HTR-8/SVneo (cell line): ENCODE data around the gene PDE10A.

Experiments
- DNase-seq: peaks from one replicate; pipeline ENCODE4 v3.0.0; 2011; ENCODE audit warnings: low spot score, mixed read lengths; ENCODE audit not compliant: insufficient read length
- FAIRE-seq: peaks from 2 replicates; lab custom pipeline; 2011; peaks lifted over from hg19 to GRCh38; lab: Jason Lieb, UNC

The PDE10A gene

GRCh38 chr6:165658395-165659058 lies 4.5 kb downstream of the PDE10A start:
- FAIRE-seq (no peak), DNase-seq (no peak)

GRCh38 chr6:165657325-165657680 lies 5.7 kb downstream of the PDE10A start:
- DNase-seq (no peak), FAIRE-seq (no peak)

DNA sequence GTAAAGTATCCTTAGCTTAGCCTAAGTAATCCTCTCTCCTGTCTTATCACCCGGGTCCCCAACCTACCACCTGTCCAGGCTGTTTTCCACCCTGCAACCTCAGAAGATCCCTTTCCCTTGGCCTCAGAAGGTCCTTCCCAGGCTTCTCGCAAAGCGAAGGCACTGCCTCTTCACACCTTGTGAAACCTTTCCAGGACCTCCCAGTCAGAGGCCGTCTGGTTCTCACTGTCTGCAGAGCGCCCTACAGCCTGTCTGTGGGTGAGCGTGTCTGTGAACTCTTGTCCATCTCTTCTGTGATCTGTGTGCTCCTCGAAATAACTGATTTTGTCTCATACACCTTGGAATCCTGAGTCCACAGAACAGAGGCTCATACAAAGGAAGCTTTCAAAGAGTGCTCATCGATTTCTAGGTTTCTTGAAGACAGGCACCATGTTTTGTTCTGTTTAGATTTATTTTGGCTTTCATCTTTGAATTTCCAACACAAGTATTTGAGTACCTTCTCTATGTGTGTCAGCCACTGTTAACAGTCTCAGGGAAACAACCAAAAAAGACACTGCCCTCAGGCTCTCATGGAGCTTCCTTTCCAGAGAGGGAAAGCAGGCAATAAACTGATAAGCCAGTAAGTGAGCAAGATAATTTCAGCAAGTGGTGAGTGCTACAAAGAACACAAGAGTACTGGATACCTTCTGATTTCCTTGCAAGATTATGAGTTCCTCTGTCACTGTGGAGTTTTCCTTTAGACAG lies 6.3 kb downstream of the PDE10A start:
- FAIRE-seq, result no peak
- no peak for DNase-seq

GRCh38 chr6:165655191-165655590 lies 7.8 kb downstream of the PDE10A start:
- DNase-seq, result no peak
- FAIRE-seq, result no peak

- FAIRE-seq, result no peak
- DNase-seq, result no peak
These were observed 8.9 kb downstream of the PDE10A start for GRCh38 chr6:165654144-165654543.

- no peak for FAIRE-seq
- no peak for DNase-seq
These were observed 9.4 kb downstream of the PDE10A start for GRCh38 chr6:165653607-165654006.

DNA sequence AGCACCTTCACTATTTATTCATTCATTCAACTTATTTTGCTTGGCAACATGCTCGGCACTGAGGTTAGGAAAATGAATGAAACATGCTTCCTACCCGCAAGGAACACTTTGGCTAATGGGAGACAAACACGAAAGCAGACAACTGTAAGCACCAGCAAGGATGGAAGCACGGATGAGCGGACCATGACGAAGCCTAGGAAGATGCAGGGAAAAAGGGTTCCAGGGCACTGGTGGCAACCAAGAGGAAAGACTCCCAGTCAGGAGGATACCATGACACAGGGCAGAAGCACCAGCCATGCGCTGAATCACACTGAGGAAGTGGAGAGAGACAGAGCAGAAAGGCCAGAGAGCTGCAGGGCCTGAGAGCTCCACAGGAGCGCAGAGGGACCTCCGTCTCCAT lies 9.8 kb downstream of the PDE10A start:
- no peak for FAIRE-seq
- DNase-seq, result no peak

- no peak for FAIRE-seq
- no peak for DNase-seq
These were observed 10.3 kb downstream of the PDE10A start for GRCh38 chr6:165652766-165653165.

DNA sequence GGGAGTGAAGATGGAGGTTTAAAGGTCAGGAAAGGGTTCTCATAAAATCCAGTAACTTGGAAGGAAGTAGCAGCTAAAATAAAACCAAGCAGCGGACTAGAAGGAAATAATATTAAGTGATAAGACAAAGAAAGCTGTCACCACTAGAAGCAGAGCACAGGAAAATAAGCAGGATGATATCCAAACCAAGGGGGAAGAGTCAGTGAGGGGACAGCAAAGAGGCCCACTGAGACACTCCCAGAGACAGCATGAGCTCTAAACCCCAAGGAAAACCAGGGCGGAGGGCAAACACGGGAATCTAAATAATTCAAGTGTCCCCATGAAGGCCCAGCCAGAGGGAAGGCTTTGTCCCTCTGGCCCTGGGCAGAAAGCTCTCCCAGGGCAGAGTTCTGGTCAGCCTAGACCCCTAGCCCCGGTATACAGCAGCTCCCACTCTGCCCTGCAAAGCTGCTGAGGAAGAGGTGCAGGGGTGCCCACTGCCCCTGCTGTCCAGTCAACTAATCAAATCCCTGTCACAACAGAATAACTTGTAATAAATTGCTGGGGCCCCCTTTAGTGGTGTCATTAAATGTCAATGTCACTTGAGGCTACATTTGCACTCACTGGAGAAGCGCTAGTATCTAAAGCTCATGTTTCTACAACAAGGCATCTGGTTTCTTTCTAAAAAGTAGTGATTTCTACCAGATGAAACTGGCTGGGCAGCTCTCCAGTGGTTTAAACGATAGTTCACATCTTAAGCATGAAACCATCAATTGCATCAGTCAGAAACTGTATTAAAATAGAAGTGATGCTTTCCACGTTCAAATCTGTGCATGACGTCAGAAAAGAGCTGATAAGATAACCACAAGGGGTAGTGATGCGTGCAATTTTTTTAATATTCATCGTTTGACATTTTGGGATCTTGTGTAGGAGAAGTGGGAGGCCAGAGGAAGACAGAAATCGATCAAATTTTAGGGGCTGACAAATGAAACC lies 13.6 kb downstream of the PDE10A start:
- no peak for FAIRE-seq

GRCh38 chr6:165647041-165647440 lies 16.0 kb downstream of the PDE10A start:
- DNase-seq, result no peak
- FAIRE-seq, result no peak

More for the DNA sequence above, 13.6 kb downstream of the PDE10A start:
- no peak for DNase-seq

DNA sequence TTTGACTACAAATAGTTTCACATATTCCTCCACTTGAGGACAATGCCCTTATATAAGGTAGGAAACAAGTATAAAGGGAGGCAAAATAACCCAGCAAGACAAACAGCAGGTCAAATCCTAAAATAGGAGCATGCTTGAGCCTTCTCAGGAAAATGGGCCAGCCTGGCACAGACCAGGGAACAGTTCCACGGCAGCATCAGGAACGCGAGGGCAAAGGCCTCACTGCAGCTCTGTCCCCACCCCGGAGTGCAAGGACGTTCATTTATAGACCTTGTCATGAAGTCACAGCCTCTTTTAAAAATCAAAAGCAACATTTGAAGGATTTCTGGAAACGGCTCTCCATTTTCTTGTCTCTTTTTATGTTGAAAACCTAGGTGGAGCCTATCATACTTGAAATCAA lies 17.1 kb downstream of the PDE10A start:
- DNase-seq, result no peak
- FAIRE-seq, result no peak

- FAIRE-seq (no peak), DNase-seq (no peak)
These were observed 18.3 kb downstream of the PDE10A start for GRCh38 chr6:165644586-165645266.

DNA sequence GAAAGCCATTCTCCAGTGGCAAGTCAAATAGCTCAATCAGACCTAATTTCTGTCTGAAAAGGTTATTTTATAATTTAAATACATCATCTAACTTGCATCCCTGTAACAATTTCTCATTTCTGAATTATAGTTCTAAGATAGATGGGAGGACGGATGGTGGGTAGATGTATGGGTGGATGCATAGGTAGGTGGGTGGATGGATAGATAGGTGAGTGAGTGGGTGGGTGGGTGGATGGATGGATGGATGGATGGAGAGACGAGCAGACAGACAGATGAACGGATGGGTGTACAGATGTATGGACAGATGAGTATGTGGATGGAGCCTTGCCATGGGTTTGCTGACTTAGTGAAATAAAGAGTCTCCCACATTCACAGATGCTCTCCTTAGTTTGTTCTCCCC lies 20.0 kb downstream of the PDE10A start:
- FAIRE-seq (no peak), DNase-seq (no peak)

- no peak for DNase-seq
- FAIRE-seq, result no peak
These were observed 21.3 kb downstream of the PDE10A start for GRCh38 chr6:165641672-165642156.

DNA sequence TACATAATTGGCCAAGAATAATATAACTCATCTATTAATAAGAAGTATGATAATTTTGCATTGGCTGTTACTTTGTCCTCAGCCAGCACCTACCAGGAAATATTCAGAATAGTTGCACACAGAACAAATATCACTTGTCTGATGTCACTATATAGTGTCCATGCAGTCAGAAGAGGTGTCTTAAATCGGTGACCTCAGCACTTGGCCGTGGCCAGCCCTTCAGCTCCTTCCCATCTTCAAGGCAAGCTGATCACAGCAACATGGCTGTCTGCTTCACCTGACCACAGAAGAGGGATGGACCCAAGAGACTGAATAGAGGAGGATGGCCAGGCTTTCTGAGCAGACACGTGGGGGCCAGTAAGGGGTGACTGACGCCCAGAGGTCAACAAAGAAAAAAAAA lies 22.2 kb downstream of the PDE10A start:
- FAIRE-seq, result no peak

GRCh38 chr6:165638530-165638929 lies 24.5 kb downstream of the PDE10A start:
- DNase-seq (no peak), FAIRE-seq (no peak)

More for the DNA sequence above, 22.2 kb downstream of the PDE10A start:
- no peak for DNase-seq

DNA sequence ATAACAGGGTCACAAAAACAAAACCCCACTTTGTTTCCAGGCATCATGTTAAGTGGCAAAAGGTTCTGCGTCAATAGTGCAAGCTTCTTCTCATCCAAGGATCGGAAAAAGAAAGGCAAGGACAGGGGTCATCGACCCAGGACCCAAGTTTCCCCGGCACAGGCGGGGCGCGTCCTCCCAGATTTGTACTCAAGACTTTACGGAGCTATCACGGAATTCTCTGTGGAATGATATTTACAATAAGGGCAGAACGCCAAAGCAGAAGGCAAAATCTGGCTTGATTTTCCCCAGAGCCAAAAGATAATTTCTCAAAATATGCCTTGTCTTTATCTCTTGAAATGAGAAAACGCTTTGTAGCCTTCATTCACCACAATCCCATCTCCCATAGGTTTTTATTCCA lies 25.5 kb downstream of the PDE10A start:
- FAIRE-seq, result no peak

DNA sequence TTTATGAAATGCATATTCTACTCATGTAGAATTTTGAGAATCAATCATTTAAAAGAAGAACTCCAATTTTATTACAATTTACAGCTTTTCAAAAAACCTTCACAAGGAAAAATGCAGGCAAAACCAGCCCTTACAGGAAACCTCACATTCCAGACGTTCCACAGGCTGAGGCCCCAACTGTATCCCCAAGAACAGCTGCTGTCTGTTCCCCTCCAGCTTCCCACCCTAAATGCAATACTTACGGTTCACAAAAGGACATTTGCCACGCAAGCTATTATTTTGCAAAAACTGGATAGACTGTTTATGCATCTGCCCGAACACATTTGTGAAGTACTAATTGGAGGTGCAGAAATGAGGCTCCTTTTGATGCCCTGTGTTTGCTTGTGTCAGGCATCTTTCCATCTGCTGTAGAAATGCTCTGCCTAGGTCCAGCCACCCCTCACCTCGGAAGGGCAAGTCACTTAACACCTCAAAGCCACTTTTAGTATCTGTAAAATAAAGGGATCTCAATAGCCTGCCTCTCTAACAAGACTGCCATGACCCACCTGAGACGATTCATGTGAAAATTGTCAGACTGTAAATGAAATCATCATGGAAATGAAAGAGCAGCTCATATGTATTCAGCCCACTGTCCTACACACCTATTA lies 26.5 kb downstream of the PDE10A start:
- FAIRE-seq, result no peak
- peak; percentile 9 for DNase-seq

More for the DNA sequence above, 25.5 kb downstream of the PDE10A start:
- no peak for DNase-seq

GRCh38 chr6:165635965-165636364 lies 27.1 kb downstream of the PDE10A start:
- no peak for DNase-seq
- no peak for FAIRE-seq
